GM12892 (cell line): ENCODE data around the gene MYO15A.

ENCODE experiments used
- DNase-seq: peaks from one replicate; pipeline ENCODE4 v3.0.0; 2011; ENCODE audit not compliant: insufficient read length
- FAIRE-seq: peaks from 2 replicates; lab custom pipeline; 2011; peaks lifted over from hg19 to GRCh38; lab: Jason Lieb, UNC
- POLR2A ChIP-seq: IDR thresholded peaks from 2 replicates; pipeline ENCODE4 v1.6.1; 2011; ENCODE audit warnings: low read depth, low read length, control low read depth
- POLR2AphosphoS5 ChIP-seq: IDR thresholded peaks from 2 replicates; pipeline ENCODE4 v1.6.1; 2011; ENCODE audit warnings: low read depth, low read length, control low read depth
- TAF1 ChIP-seq: IDR thresholded peaks from 2 replicates; pipeline ENCODE4 v1.6.1; 2011; ENCODE audit warnings: low read depth, mild to moderate bottlenecking, control low read depth, low read length, borderline replicate concordance

The MYO15A gene

DNA sequence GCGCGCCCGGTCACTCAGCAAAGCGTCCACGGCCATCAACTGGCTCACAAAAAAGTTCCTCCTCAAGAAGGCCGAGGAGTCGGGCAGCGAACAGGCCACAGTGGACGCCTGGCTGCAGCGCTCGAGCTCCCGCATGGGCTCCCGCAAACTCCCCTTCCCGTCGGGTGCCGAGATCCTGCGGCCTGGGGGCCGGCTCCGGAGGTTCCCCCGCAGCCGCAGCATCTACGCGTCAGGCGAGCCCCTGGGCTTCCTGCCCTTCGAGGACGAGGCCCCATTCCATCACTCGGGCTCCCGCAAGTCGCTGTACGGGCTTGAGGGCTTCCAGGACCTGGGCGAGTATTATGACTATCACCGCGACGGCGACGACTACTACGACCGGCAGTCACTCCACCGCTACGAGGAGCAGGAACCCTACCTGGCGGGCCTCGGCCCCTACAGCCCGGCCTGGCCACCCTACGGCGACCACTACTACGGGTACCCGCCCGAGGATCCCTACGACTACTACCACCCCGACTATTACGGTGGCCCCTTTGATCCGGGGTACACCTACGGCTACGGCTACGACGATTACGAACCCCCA is 10.7 kb downstream of the MYO15A start:
- DNase-seq: no peak
- TF ChIP-seq TAF1: no peak
- FAIRE-seq: no peak

DNA sequence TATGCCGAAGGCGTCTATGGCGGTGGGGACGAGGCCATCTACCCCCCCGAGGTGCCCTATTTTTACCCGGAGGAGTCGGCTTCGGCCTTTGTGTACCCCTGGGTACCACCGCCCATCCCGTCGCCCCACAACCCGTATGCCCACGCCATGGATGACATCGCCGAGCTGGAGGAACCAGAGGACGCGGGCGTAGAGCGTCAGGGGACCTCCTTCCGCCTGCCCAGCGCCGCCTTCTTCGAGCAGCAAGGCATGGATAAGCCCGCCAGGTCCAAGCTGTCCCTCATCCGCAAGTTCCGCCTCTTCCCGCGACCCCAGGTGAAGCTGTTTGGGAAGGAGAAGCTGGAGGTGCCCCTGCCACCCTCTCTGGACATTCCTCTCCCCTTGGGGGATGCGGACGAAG is 11.4 kb downstream of the MYO15A start:
- FAIRE-seq: no peak
- DNase-seq: no peak
- TF ChIP-seq TAF1 (no peak), POLR2AphosphoS5 (no peak), POLR2A (no peak)

DNA sequence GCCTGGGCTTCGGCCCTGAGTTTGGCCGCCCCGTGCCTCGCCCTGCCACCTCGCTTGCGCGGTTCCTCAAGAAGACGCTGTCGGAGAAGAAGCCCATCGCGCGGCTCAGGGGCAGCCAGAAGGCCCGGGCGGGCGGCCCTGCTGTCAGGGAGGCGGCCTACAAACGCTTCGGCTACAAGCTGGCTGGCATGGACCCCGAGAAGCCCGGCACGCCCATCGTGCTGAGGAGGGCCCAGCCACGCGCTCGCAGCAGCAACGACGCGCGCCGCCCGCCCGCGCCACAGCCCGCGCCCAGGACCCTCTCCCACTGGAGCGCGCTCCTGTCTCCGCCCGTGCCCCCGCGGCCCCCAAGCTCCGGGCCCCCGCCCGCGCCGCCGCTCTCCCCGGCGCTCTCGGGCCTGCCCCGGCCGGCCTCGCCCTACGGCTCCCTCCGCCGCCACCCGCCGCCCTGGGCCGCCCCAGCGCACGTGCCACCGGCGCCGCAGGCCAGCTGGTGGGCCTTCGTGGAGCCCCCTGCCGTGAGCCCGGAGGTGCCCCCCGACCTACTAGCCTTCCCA is 12.0 kb downstream of the MYO15A start:
- FAIRE-seq (no peak), DNase-seq (no peak)
- TF ChIP-seq POLR2A: no peak
- no peak for TF ChIP-seq POLR2AphosphoS5
- TF ChIP-seq TAF1: no peak

DNA sequence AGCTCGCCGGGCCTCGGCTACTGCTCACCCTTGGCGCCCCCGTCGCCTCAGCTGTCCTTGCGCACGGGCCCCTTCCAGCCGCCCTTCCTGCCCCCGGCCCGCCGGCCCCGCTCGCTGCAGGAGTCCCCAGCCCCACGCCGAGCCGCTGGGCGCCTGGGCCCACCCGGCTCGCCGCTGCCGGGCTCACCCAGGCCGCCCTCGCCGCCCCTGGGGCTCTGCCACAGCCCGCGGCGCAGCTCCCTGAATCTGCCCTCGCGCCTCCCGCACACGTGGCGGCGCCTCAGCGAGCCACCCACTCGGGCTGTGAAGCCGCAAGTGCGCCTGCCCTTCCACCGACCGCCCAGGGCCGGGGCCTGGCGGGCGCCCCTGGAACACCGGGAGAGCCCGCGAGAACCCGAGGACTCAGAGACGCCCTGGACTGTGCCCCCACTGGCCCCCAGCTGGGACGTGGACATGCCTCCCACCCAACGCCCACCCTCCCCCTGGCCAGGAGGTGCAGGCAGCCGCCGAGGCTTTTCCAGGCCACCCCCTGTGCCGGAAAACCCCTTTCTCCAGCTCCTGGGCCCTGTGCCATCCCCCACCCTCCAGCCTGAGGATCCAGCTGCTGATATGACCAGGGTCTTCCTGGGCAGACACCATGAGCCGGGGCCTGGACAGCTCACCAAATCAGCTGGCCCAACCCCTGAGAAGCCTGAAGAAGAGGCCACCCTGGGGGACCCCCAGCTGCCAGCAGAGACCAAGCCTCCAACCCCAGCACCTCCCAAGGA is 12.8 kb downstream of the MYO15A start:
- TF ChIP-seq POLR2A: no peak
- TF ChIP-seq POLR2AphosphoS5: no peak
- no peak for TF ChIP-seq TAF1
- FAIRE-seq (no peak), DNase-seq (no peak)

DNA sequence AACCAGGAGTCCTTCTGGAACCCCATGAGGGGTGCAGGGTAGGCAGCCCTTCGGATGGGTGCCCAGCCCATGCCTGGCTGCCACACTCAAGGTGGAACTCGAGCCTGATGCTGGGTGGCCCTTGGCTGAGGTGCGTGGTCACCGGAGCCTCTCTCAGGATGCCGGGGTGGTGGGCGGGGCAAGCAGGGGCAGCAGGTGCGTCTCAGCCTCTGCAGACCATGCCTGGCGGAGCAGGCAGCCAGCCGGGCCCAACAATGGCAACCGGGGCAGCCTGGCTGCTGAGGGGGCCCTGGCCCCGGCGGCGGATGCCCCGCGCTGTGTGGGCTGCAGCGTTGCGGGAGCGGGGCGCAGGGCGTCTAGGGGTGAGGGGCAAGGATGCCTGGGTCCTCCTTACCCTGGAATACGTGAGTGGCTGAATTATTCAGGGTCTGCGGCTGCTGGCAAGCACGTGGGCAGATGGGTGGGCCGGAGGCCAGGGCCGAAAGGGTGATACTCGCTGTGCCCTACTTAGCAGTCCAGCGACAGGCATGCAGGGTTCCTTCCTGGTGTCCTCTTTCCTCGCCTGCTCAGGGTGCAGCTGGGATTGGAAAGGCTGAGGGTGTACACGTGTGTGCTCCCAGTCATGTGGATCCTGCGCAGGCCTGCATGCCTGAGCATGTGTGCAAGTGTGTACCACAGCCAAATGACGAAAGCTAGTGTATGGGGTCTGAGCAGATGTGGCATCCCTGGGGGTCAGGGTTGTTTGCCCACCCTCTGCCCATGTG is 14.6 kb downstream of the MYO15A start:
- DNase-seq: no peak
- no peak for FAIRE-seq

DNA sequence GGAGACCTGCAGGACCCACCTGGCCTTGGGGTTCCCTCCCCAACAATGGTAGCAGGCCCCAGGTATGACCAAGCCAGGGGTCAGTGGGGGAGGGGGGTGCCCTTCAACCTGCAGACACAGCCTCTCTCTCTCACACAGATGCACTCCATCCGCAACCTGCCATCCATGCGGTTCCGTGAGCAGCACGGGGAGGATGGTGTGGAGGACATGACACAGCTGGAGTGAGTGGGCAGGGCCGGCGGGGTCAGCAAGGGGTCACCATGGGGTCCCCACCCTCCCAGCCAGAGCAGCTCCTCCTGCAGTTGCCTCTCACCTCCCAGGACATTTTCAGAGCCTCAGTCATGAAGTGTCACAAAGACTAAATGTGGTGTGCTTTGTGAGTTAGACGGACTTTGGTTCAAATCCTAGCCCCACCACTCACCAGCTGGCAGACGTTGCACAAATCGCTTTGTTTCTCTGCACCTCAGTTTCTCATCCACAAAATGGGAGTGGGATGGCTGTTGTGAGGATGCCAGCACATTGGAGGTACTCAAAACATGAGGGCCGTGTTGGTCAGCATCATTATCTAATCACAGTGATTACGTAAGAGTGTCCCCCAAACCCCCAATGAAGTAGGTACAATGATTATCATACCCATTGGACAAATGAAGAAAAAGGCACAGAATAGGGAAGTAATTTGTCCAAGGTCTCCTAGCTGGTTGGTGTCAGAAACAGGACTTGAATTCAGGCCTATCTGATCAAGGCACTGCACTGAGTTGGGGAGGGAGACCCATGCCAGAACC is 16.0 kb downstream of the MYO15A start:
- FAIRE-seq: no peak

More for the DNA sequence above, 14.6 kb downstream of the MYO15A start:
- no peak for TF ChIP-seq POLR2AphosphoS5
- no peak for TF ChIP-seq TAF1
- no peak for TF ChIP-seq POLR2A

DNA sequence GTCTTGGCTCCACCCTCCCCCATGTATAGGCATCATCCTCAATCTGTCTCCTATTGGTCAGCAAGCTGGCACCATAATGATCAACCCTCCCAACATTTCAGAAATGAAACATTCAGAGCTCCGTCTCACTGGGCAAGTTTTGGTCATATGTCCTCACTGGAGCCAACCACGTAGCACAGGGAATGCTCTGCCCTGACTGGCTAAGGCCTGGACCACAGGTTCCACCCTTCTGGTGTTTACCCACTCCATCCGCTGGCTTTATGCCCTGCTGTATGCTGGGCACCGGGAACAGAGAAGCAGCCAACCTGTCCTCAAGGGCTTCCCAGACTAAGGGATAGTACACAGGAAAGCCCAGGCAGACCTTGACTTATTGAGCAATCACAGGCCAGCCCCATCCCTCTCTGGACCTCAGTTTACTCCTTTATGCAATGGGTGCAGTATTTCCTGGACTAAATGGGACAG is 20.5 kb downstream of the MYO15A start:
- no peak for DNase-seq
- no peak for FAIRE-seq
- TF ChIP-seq POLR2AphosphoS5 (no peak), POLR2A (no peak), TAF1 (no peak)

More for the DNA sequence above, 16.0 kb downstream of the MYO15A start:
- no peak for DNase-seq
- no peak for TF ChIP-seq POLR2A

DNA sequence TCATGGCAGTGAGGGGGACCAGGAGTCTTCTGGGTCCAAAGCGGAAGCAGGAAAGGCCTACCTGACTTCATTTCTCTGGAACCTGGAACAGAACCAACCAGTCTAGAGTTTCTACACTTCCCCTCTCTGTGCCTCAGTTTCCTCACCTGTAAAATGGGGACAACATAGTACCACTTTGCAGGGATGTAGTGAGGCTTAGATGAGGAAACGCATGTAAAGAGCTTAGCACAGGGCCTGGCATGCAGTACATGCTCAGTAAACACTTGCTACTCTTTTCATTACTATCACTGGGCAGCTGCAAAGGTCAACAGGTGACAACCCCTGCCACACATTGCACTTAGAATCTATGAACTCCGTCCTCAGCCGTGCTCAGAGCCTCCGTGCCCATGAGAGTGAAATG is 24.2 kb downstream of the MYO15A start:
- TF ChIP-seq POLR2AphosphoS5 (no peak), TAF1 (no peak), POLR2A (no peak)
- DNase-seq (no peak), FAIRE-seq (no peak)

DNA sequence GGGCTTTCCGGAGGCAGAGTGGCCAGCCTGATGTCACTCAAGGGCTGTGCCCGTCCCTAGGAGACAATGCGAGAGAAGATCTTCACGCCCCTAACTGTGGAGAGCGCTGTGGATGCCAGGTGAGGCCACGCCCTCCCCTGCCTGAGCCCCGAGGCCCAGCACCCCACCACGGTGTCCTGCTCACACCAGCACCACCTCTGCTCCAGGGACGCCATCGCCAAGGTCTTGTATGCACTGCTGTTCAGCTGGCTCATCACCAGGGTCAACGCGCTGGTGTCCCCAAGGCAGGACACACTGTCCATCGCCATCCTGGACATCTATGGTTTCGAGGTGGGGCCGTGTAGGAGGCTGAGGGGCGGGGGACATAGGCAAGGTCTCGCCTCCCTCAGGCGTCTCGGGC is 27.8 kb downstream of the MYO15A start:
- DNase-seq (no peak), FAIRE-seq (no peak)
- TF ChIP-seq POLR2AphosphoS5 (no peak), TAF1 (no peak), POLR2A (no peak)

DNA sequence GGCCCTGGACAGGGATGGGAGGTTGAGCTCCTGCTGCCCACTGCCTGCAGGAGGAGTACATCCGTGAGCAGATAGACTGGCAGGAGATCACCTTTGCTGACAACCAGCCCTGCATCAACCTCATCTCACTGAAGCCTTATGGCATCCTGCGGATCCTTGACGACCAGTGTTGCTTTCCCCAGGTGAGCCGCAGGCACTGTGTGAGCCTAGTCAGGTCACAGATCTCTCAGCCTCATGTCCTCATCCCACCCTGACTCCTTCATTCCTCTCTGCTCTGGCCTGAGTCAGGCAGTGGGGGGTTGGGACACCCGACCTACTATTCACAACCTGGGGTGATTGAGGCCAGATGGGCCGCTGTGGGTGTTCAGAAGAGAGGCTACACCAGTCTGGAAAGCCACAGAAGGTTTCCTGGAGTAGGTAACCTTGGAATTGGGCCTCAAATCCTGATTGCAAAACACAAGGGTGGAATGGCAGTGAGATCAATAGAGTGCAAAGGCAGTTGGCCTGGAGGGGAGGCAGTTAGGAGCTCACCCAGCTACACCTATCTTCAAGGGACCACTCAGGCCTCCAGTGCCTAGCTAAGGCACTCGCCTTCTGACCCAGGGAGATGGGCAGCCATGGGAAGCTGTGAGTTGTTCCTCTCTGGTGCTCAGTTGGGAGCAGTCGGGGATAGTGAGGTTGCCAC is 29.7 kb downstream of the MYO15A start:
- no peak for FAIRE-seq
- no peak for DNase-seq
- no peak for TF ChIP-seq POLR2AphosphoS5
- no peak for TF ChIP-seq TAF1
- TF ChIP-seq POLR2A: no peak

DNA sequence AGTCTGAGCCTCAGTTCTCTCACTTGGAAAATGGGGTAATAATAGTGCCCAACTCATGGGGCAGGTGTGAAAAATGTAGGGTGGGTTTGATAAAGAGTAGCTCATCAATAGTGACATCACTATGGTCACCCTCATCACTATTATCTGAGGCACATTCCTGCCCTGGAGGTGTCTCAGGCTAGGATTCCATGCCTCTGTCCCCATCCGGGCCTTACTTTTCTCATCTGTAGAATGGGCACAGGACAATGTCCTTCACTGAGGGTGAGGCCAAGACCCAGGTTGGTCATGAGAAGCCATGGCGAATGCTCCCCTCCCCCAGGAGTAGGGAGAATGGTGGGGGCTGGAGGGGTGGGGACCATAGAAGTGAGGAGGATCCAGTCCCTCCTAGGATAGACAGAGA is 30.5 kb downstream of the MYO15A start:
- FAIRE-seq (no peak), DNase-seq (no peak)
- TF ChIP-seq POLR2A (no peak), TAF1 (no peak), POLR2AphosphoS5 (no peak)
